Hepatocyte (in vitro differentiated cells): ENCODE results near the gene SPON1. TPM values are rescaled to one million over a fixed set of nuclear protein-coding genes. Genes with fewer than 3 reads are reported as not detected.

Experiments used
- DNase-seq: peaks from one replicate; pipeline ENCODE4 v3.0.0-alpha.2; 2016; ENCODE audit warnings: low spot score
- H2AFZ ChIP-seq: fragments of 200-600 bp; sonication (generic); 2 replicates; pipeline ENCODE4 v1.6.0; 2016; ENCODE audit warnings: antibody characterized with exemption, mild to moderate bottlenecking
- H3K27ac ChIP-seq: fragments of 200-600 bp; sonication (generic); 2 replicates; pipeline ENCODE4 v1.5.1; 2016; ENCODE audit warnings: mild to moderate bottlenecking
- H3K27me3 ChIP-seq: fragments of 200-600 bp; sonication (generic); 2 replicates; pipeline ENCODE4 v1.6.1; 2016
- H3K36me3 ChIP-seq: fragments of 200-600 bp; sonication (generic); replicated peaks from 2 replicates; pipeline ENCODE4 v1.5.1; 2016; ENCODE audit warnings: low read depth; ENCODE audit not compliant: insufficient read depth
- H3K4me1 ChIP-seq: fragments of 200-600 bp; sonication (generic); 2 replicates; pipeline ENCODE4 v1.5.1; 2016; ENCODE audit warnings: mild to moderate bottlenecking, moderate library complexity; ENCODE audit not compliant: insufficient read depth
- H3K4me2 ChIP-seq: fragments of 200-600 bp; sonication (generic); 2 replicates; pipeline ENCODE4 v1.6.0; 2016
- H3K4me3 ChIP-seq: fragments of 200-600 bp; sonication (generic); 2 replicates; pipeline ENCODE4 v1.5.1; 2016; ENCODE audit warnings: mild to moderate bottlenecking
- H3K79me2 ChIP-seq: fragments of 200-600 bp; sonication (generic); 2 replicates; pipeline ENCODE4 v1.6.0; 2017; ENCODE audit warnings: mild to moderate bottlenecking
- H3K9me2 ChIP-seq: fragments of 200-600 bp; sonication (generic); replicated peaks from 2 replicates; pipeline ENCODE4 v1.6.0; 2017; ENCODE audit warnings: mild to moderate bottlenecking; ENCODE audit not compliant: insufficient read depth
- H3K9me3 ChIP-seq: fragments of 200-600 bp; sonication (generic); 2 replicates; pipeline ENCODE4 v1.5.1; 2016; ENCODE audit warnings: low read depth, mild to moderate bottlenecking
- H4K20me1 ChIP-seq: fragments of 200-600 bp; sonication (generic); 2 replicates; pipeline ENCODE4 v1.6.0; 2016; ENCODE audit warnings: mild to moderate bottlenecking; ENCODE audit not compliant: insufficient read depth, poor library complexity, severe bottlenecking
- EZH2 ChIP-seq: fragments of 200-600 bp; sonication (generic); IDR thresholded peaks from 2 replicates; pipeline ENCODE4 v1.6.1; 2016; ENCODE audit warnings: antibody characterized with exemption, mild to moderate bottlenecking, borderline replicate concordance
- EZH2phosphoT487 ChIP-seq: fragments of 200-600 bp; sonication (generic); IDR thresholded peaks from one replicate; pipeline ENCODE4 v1.6.1; 2018; ENCODE audit warnings: antibody characterized with exemption, mild to moderate bottlenecking, low read depth, moderate library complexity; ENCODE audit not compliant: unreplicated experiment, severe bottlenecking
- WGBS: methylation state at CpG from one replicate; pipeline ENCODE4 v1.1.6; 2016; ENCODE audit warnings: low lambda C conversion rate; ENCODE audit errors: missing lambda C conversion rate; 5-methylcytosine and 5-hydroxymethylcytosine counted together
- polyA plus RNA-seq: library from polyadenylated mRNA; unstranded; fragments of >200 nt; fragmentation: Nextera tagmentation; extraction: Ambion mirVana; gene quantifications from 2 replicates; pipeline ENCODE4 v1.2.1, GENCODE V29; 2016
- total RNA-seq: library from RNA; depleted of rRNA; stranded (reverse); fragments of >200 nt; gene quantifications from 2 replicates; pipeline ENCODE4 v1.2.3, GENCODE V29; 2014
- TF ChIP-seq, protein P1 (sequence below): fragments of 200-600 bp; sonication (generic); IDR thresholded peaks from 2 replicates; pipeline ENCODE4 v1.5.1; 2016; ENCODE audit warnings: antibody characterized with exemption, mild to moderate bottlenecking; ENCODE audit not compliant: poor library complexity

The SPON1 gene
- total and polyA plus RNA-seq, 2 experiments from 2014 or later = 47.8 to 73.1 TPM

DNA sequence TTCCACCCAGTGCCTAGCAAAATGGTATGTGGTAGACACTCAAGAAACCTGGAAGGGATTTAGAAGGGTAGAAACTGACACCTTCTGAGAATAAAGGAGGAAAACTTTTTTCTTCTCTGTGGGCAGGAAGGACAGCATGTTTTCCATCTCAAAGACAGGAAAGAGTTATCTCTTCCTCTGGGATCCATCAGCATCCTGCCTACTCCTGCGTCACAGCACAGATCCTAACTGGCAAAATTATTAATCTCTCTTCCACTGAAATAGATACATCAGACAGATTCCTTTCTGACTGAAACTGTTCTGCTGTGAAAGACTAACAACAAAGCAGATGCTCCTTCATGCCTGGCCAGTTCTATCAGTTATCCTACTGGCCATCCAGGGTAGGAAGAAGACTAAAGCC is 147.2 kb downstream of the SPON1 start:
- WGBS = 71% methylated on average over 1 of the region's 1 CpG
- H3K27ac ChIP-seq = no peak overlapping the region
- no peaks in the 10 kb centered on the region for H3K79me2 ChIP-seq

DNA sequence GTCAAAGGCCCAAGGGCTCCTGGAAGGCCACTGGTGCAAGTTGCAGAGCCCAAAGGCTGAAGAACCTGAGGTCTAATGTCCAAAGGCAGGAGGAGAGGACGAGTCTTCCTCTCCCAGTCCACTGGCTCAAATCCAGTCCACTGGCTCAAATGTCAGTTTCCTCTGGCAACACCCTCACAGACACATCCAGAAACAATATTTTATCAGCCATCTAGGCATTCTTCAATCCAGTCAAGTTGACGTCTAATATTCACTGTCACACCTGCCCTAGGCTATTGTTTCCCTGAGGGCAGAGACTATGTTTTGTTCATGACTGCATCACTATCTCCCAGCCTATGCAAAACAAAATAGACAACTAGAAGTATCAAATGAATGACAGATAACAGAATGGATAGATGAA is 148.1 kb downstream of the SPON1 start:
- H3K9me3 ChIP-seq = no peaks in the 10 kb centered on the region
- WGBS = 92% methylated on average over 2 of the region's 2 CpGs
- H3K4me3 ChIP-seq = no peak overlapping the region
- no peaks in the 10 kb centered on the region for H3K79me2 ChIP-seq
- H2AFZ ChIP-seq = no peak overlapping the region
- no peaks in the 10 kb centered on the region for H3K9me2 ChIP-seq
- H4K20me1 ChIP-seq = no peaks in the 10 kb centered on the region
- DNase-seq = no peak
- H3K27ac ChIP-seq = no peak overlapping the region
- TF ChIP-seq, protein P1, sequence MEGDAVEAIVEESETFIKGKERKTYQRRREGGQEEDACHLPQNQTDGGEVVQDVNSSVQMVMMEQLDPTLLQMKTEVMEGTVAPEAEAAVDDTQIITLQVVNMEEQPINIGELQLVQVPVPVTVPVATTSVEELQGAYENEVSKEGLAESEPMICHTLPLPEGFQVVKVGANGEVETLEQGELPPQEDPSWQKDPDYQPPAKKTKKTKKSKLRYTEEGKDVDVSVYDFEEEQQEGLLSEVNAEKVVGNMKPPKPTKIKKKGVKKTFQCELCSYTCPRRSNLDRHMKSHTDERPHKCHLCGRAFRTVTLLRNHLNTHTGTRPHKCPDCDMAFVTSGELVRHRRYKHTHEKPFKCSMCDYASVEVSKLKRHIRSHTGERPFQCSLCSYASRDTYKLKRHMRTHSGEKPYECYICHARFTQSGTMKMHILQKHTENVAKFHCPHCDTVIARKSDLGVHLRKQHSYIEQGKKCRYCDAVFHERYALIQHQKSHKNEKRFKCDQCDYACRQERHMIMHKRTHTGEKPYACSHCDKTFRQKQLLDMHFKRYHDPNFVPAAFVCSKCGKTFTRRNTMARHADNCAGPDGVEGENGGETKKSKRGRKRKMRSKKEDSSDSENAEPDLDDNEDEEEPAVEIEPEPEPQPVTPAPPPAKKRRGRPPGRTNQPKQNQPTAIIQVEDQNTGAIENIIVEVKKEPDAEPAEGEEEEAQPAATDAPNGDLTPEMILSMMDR = no peak
- no peak for TF ChIP-seq EZH2
- no peak for TF ChIP-seq EZH2phosphoT487
- peaks cover 6% of the 10 kb centered on the region for H3K4me1 ChIP-seq
- H3K36me3 ChIP-seq = no peaks in the 10 kb centered on the region
- H3K27me3 ChIP-seq = no peaks in the 10 kb centered on the region
- H3K4me2 ChIP-seq = no peak overlapping the region

More for the DNA sequence above, 147.2 kb downstream of the SPON1 start:
- Histone ChIP-seq H3K27me3 (no peaks in the 10 kb centered on the region), H3K4me2 (no peak overlapping the region), H3K4me1 (peaks cover 6% of the 10 kb centered on the region), H3K4me3 (no peak overlapping the region), H3K36me3 (no peaks in the 10 kb centered on the region), H3K9me2 (no peaks in the 10 kb centered on the region), H3K9me3 (no peaks in the 10 kb centered on the region), H2AFZ (no peak overlapping the region), H4K20me1 (no peaks in the 10 kb centered on the region)
- TF ChIP-seq EZH2 (no peak), EZH2phosphoT487 (no peak)
- TF ChIP-seq, protein P1 = no peak
- no peak for DNase-seq

DNA sequence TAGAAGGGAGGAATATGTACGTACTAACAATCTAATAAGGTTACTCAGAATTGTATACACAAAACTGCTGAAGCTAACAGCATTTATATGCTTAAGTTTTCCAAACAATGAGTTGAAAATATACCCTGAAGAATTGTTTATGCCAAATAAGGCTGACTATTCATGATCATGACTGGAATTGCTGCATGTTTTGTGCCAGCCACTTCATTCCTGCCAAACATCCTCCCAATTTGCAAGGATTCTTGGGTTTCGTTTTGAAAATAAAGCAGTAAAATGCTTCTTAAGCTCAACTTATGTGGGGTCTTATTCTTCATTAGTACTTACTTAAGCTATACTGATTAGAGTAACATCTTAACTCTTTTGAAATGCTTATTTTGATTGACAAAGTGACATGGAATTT is 149.0 kb downstream of the SPON1 start:
- Histone ChIP-seq H3K36me3 (no peaks in the 10 kb centered on the region), H3K4me3 (no peak overlapping the region), H3K9me2 (no peaks in the 10 kb centered on the region), H3K4me1 (peaks cover 6% of the 10 kb centered on the region), H3K79me2 (no peaks in the 10 kb centered on the region), H4K20me1 (no peaks in the 10 kb centered on the region), H3K4me2 (no peak overlapping the region), H3K27me3 (no peaks in the 10 kb centered on the region), H2AFZ (no peak overlapping the region), H3K9me3 (no peaks in the 10 kb centered on the region), H3K27ac (no peak overlapping the region)
- TF ChIP-seq EZH2 (no peak), EZH2phosphoT487 (no peak)
- TF ChIP-seq, protein P1 = no peak
- 25% methylated on average over 2 of the region's 2 CpGs for WGBS
- DNase-seq = no peak

DNA sequence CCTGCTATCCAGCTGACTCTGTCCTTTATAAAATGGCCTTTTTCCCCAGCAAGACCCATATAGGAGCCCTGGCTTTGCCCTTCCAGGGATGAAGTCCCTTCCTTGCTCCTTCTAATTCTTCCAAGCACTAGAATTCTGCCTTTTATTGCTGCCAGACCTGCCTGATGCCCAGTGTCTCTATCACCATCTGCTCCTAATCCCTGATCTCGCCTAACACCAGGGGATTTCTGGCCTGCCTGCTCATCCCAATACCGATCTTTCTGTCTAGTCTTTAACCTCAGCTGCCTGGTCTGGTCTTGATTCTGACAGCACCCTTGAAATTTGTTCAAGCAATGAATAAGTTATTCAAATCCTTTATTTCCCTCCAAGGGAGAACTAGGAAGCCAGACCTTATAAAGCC is 150.2 kb downstream of the SPON1 start:
- no peaks in the 10 kb centered on the region for H3K4me1 ChIP-seq
- no peak overlapping the region for H3K4me3 ChIP-seq

More for the DNA sequence above, 150.2 kb downstream of the SPON1 start:
- Histone ChIP-seq H3K27ac (no peak overlapping the region), H3K79me2 (no peaks in the 10 kb centered on the region), H2AFZ (no peak overlapping the region), H3K36me3 (no peaks in the 10 kb centered on the region), H3K4me2 (no peak overlapping the region), H4K20me1 (no peaks in the 10 kb centered on the region), H3K9me3 (no peaks in the 10 kb centered on the region), H3K27me3 (no peaks in the 10 kb centered on the region), H3K9me2 (no peaks in the 10 kb centered on the region)
- WGBS = 54% methylated on average over 2 of the region's 2 CpGs
- DNase-seq = no peak
- TF ChIP-seq, protein P1 = no peak
- TF ChIP-seq EZH2phosphoT487 (no peak), EZH2 (no peak)
